GM12878 (cell line): Measurements from ENCODE around the gene ATP6V1F. TPM values are rescaled to one million over a fixed set of nuclear protein-coding genes. Genes with fewer than 3 reads are reported as not detected.

Experiments used
- ATAC-seq: fragments of 200-7000 bp; cut with Tn5 transposase; 3 replicates; pipeline ENCODE4 v1.9.1; 2020; ENCODE audit warnings: mild to moderate bottlenecking, moderate library complexity
- BruUV-seq: library from RNA; stranded (reverse); fragments of 400-500 nt; replicated peaks from 2 replicates; lab custom pipeline; 2021; lab: Mats Ljungman, UMichigan
- CTCF ChIA-PET: fragments of 300-600 bp; sonication (Branson Sonifier 250); formaldehyde crosslinking; extraction: SDS; loops from one replicate; lab custom pipeline; 2021; ENCODE audit warnings: inconsistent platforms; lab: Yijun Ruan, JAX
- POLR2A ChIA-PET: fragments of 350-600 bp; formaldehyde crosslinking; extraction: SDS; loops from one replicate; lab custom pipeline; 2021; ENCODE audit warnings: inconsistent platforms; lab: Charles Lee
- RAD21 ChIA-PET: fragments of 300-600 bp; sonication (Branson Sonifier 250); formaldehyde crosslinking; loops from one replicate; lab custom pipeline; 2023; ENCODE audit warnings: antibody characterized with exemption; ENCODE audit not compliant: unreplicated experiment; lab: Charles Lee
- SMC1A ChIA-PET: fragments of 300-600 bp; sonication (Branson Sonifier 250); formaldehyde crosslinking; loops from one replicate; lab custom pipeline; 2023; ENCODE audit not compliant: unreplicated experiment, uncharacterized antibody; lab: Charles Lee
- DNase-seq: peaks from one replicate; pipeline ENCODE4 v3.0.0-alpha.2; 2011; ENCODE audit warnings: low read depth, low spot score
- FAIRE-seq: peaks from 3 replicates; lab custom pipeline; 2011; peaks lifted over from hg19 to GRCh38; lab: Jason Lieb, UNC
- H2AFZ ChIP-seq: 2 replicates; pipeline ENCODE4 v1.6.0; 2011; ENCODE audit warnings: low read depth, low read length, control low read depth; ENCODE audit not compliant: control insufficient read depth
- H3K27ac ChIP-seq: 2 replicates; pipeline ENCODE4 v1.5.1; 2011; ENCODE audit warnings: control low read depth; ENCODE audit not compliant: control insufficient read depth, insufficient read depth
- H3K27me3 ChIP-seq, 2 experiments: replicated peaks in 1 of 2; 2 replicates each; pipeline versions ENCODE4 v1.6.0 to v1.6.1; 2011; ENCODE audit warnings: low read length in 1 of 2; ENCODE audit not compliant: control insufficient read depth in 2 of 2, insufficient read depth in 2 of 2
- H3K36me3 ChIP-seq, 2 experiments: 2 replicates each; pipeline ENCODE4 v1.5.1; 2011; ENCODE audit warnings: low read length in 1 of 2; ENCODE audit not compliant: control insufficient read depth in 2 of 2, insufficient read depth in 2 of 2
- H3K4me1 ChIP-seq: 2 replicates; pipeline ENCODE4 v1.6.1; 2011; ENCODE audit warnings: mild to moderate bottlenecking, low read length, moderate library complexity, mixed read lengths; ENCODE audit not compliant: control insufficient read depth, insufficient read depth
- H3K4me2 ChIP-seq: 2 replicates; pipeline ENCODE4 v1.6.0; 2011; ENCODE audit warnings: control low read depth; ENCODE audit not compliant: control insufficient read depth, insufficient read depth
- H3K4me3 ChIP-seq: fragments of 200-600 bp; sonication (generic); 2 replicates; pipeline ENCODE4 v1.5.1; 2016
- H3K79me2 ChIP-seq: 2 replicates; pipeline ENCODE4 v1.6.0; 2011; ENCODE audit warnings: low read length; ENCODE audit not compliant: control insufficient read depth, insufficient read depth
- H3K9ac ChIP-seq: 2 replicates; pipeline ENCODE4 v1.8.0; 2011; ENCODE audit warnings: low read length, control low read depth, mixed read lengths; ENCODE audit not compliant: control insufficient read depth, insufficient read depth
- H3K9me3 ChIP-seq: replicated peaks from 3 replicates; pipeline ENCODE4 v1.5.1; 2011; ENCODE audit warnings: mild to moderate bottlenecking, low read length; ENCODE audit not compliant: control insufficient read depth, insufficient read depth
- H4K20me1 ChIP-seq: 2 replicates; pipeline ENCODE4 v1.6.0; 2011; ENCODE audit not compliant: control insufficient read depth, insufficient read depth
- BHLHE40 ChIP-seq, 2 experiments: fragments of 450-650 bp in 1 of 2; IDR thresholded peaks; 2 replicates each; pipeline ENCODE4 v1.6.1; 2011 to 2017; ENCODE audit warnings: low read depth in 2 of 2, borderline replicate concordance in 1 of 2, improper control_type of control experiment in 1 of 2, low read length in 1 of 2, mild to moderate bottlenecking in 1 of 2
- ETV6 ChIP-seq, 2 experiments: fragments of 450-650 bp in 1 of 2; IDR thresholded peaks in 1 of 2; conservative IDR thresholded peaks in 1 of 2; 2 replicates each; pipeline ENCODE4 v1.6.1; 2014; ENCODE audit warnings: antibody characterized with exemption in 1 of 2, borderline replicate concordance in 1 of 2, low read depth in 1 of 2, mild to moderate bottlenecking in 1 of 2, moderate library complexity in 1 of 2
- IKZF2 ChIP-seq, 2 experiments: fragments of 450-650 bp; IDR thresholded peaks; 2 replicates each; pipeline ENCODE4 v1.6.1; 2017; ENCODE audit warnings: mild to moderate bottlenecking in 2 of 2, moderate library complexity in 2 of 2
- MEF2A ChIP-seq: IDR thresholded peaks from 2 replicates; pipeline ENCODE4 v1.6.1; 2011; ENCODE audit warnings: low read depth, mild to moderate bottlenecking, low read length, moderate library complexity; ENCODE audit not compliant: insufficient read depth
- MYC ChIP-seq: IDR thresholded peaks from 2 replicates; pipeline ENCODE4 v1.6.1; 2011; ENCODE audit warnings: mild to moderate bottlenecking, low read length, moderate library complexity, inconsistent platforms; ENCODE audit not compliant: insufficient read depth, insufficient replicate concordance, insufficient read length, severe bottlenecking
- PAX8 ChIP-seq: fragments of 450-650 bp; IDR thresholded peaks from 2 replicates; pipeline ENCODE4 v1.6.1; 2017; ENCODE audit warnings: mild to moderate bottlenecking, moderate library complexity
- POU2F2 ChIP-seq: IDR thresholded peaks from 3 replicates; pipeline ENCODE4 v1.6.1; 2011; ENCODE audit warnings: low read depth, mild to moderate bottlenecking, low read length, borderline replicate concordance
- RB1 ChIP-seq: fragments of 450-650 bp; formaldehyde crosslinking; IDR thresholded peaks from 2 replicates; pipeline ENCODE4 v1.6.1; 2017; ENCODE audit warnings: mild to moderate bottlenecking, borderline replicate concordance
- SMARCA5 ChIP-seq: fragments of 450-650 bp; IDR thresholded peaks from 2 replicates; pipeline ENCODE4 v1.6.1; 2017; ENCODE audit warnings: mild to moderate bottlenecking
- SMC3 ChIP-seq: IDR thresholded peaks from 2 replicates; pipeline ENCODE4 v1.6.1; 2011; ENCODE audit warnings: low read length, improper control_type of control experiment, borderline replicate concordance
- STAT3 ChIP-seq: IDR thresholded peaks from 2 replicates; pipeline ENCODE4 v1.6.1; 2011; ENCODE audit warnings: low read depth, low read length, improper control_type of control experiment
- WRNIP1 ChIP-seq: IDR thresholded peaks from 2 replicates; pipeline ENCODE4 v1.6.1; 2011; ENCODE audit warnings: low read depth, low read length, improper control_type of control experiment, borderline replicate concordance
- YBX1 ChIP-seq: fragments of 450-650 bp; IDR thresholded peaks from 2 replicates; pipeline ENCODE4 v1.6.1; 2016; ENCODE audit warnings: antibody characterized with exemption
- ZBED1 ChIP-seq: IDR thresholded peaks from 2 replicates; pipeline ENCODE4 v1.6.1; 2016; ENCODE audit warnings: borderline replicate concordance
- ZNF24 ChIP-seq: fragments of 450-650 bp; IDR thresholded peaks from 2 replicates; pipeline ENCODE4 v1.6.1; 2017; ENCODE audit warnings: antibody characterized with exemption, mild to moderate bottlenecking
- ZNF274 ChIP-seq: IDR thresholded peaks from one replicate; pipeline ENCODE4 v1.8.0; 2011; ENCODE audit not compliant: insufficient read length, insufficient read depth
- ZNF384 ChIP-seq: IDR thresholded peaks from 2 replicates; pipeline ENCODE4 v1.6.1; 2012; ENCODE audit warnings: low read depth, mild to moderate bottlenecking, low read length, improper control_type of control experiment, borderline replicate concordance
- whole genome bisulfite sequencing: methylation state at CpG from one replicate; pipeline ENCODE4 v1.1.6; 2016; ENCODE audit warnings: low lambda C conversion rate; ENCODE audit not compliant: insufficient replicate concordance, insufficient coverage; ENCODE audit errors: missing lambda C conversion rate; 5-methylcytosine and 5-hydroxymethylcytosine counted together
- in situ Hi-C: fragments of 300-500 bp; cut with MboI; formaldehyde crosslinking; loops from 9 replicates; pipeline ENCODE4 v1.14.3; 2018; ENCODE audit warnings: mixed read lengths
- intact Hi-C: fragments of 100-400 bp; cut with micrococcal nuclease; formaldehyde crosslinking; loops from one replicate; pipeline ENCODE4 v1.14.2; 2022; ENCODE audit not compliant: unreplicated experiment
- polyA plus RNA-seq, 11 experiments: library from polyadenylated mRNA; depleted of rRNA in 4 of 11; unstranded in 6 of 11; stranded (reverse) in 5 of 11; fragments of >200 nt; fragmentation: Nextera tagmentation in 4 of 11; fragmentation: Illumina TruSeq in 1 of 11; extraction: Ambion mirVana in 4 of 11; extraction: Trizol in 1 of 11; gene quantifications; 1 replicate in 1 of 11; 2 replicates in 10 of 11; pipeline versions ENCODE4 v1.2.1 to v1.2.3, GENCODE V29; 2011 to 2016; ENCODE audit warnings: inconsistent platforms in 2 of 11, missing spikeins in 2 of 11, low read depth in 1 of 11
- total RNA-seq, 4 experiments: library from RNA; depleted of rRNA in 3 of 4; stranded (reverse); fragments of >200 nt in 3 of 4; fragmentation: Illumina TruSeq in 1 of 4; extraction: Trizol in 1 of 4; gene quantifications; 2 replicates each; pipeline versions ENCODE4 v1.2.1 to v1.2.3, GENCODE V29; 2013 to 2021

Gene ATP6V1F
- total and polyA plus RNA-seq, 10 of the 15 experiments (the other 5 are each of a cell fraction or from before 2014, with no cell fraction given) = 111 to 343 (median 203) TPM

DNA sequence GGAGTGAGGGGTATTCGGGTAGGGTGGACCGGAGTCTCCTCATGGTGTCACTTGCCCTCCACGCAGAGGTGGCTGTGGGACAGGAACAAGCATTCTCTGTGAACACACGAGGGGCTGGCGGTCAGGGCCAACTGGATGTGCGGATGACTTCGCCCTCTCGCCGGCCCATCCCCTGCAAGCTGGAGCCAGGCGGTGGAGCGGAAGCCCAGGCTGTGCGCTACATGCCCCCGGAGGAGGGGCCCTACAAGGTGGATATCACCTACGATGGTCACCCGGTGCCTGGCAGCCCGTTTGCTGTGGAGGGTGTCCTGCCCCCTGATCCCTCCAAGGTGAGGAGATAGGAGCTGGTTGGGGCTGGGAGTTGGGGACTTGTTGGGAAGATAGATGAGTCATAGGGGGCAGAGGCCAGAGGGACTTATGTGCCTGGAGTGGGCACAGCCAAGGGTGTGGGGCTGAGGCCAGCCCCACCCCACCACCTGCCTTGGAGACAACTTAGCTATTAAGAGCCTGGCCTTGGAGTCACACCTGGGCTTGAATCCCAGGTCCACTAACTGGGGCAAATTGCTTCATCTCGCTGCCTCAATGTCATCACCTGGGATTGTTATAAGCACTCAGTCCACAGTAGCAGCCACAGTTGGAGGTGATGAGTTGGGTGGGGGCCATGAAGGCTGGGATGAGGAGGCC is 18.6 kb upstream of the ATP6V1F start:
- RAD21 ChIA-PET = no interaction called here
- no peak overlapping the region for H3K27ac ChIP-seq
- CTCF ChIA-PET = interaction anchor here (2.0 kb wide), 1 partner anchor 39 kb away, joined by 6 read pairs; no protein-coding TSS in a partner anchor
- no peaks in the 10 kb centered on the region for H3K9me3 ChIP-seq
- intact Hi-C loops (no loop called here), in situ Hi-C loops (no loop called here)
- DNase-seq (no peak), ATAC-seq (no peak), FAIRE-seq (no peak)
- POLR2A ChIA-PET = no interaction called here
- no peak overlapping the region for H3K4me3 ChIP-seq
- no peaks in the 10 kb centered on the region; the same call in 1 of the 2 replicates for H3K4me1 ChIP-seq
- no peaks in the 10 kb centered on the region; a peak in 1 of 4 replicates for H3K27me3 ChIP-seq
- H4K20me1 ChIP-seq = no peaks in the 10 kb centered on the region
- H3K79me2 ChIP-seq = no peaks in the 10 kb centered on the region
- H3K9ac ChIP-seq = no peak overlapping the region
- no peak overlapping the region for H3K4me2 ChIP-seq
- H2AFZ ChIP-seq = no peak overlapping the region
- SMC1A ChIA-PET = no interaction called here
- WGBS = 78% methylated on average over 17 of the region's 17 CpGs
- H3K36me3 ChIP-seq = no peaks in the 10 kb centered on the region
- TF ChIP-seq ZNF274 = no peak
- no peak for TF ChIP-seq ZNF384
- no peak for TF ChIP-seq ETV6 (conservative IDR thresholded peaks at IDR 0.05 in 1 of 2, IDR thresholded peaks at IDR 0.05 in 1 of 2; ENCODE audit: borderline replicate concordance in 1 of 2, low read depth in 1 of 2)
- no peak for TF ChIP-seq RB1
- no peak for TF ChIP-seq PAX8
- TF ChIP-seq YBX1 = no peak
- no peak for TF ChIP-seq MEF2A
- no peak for TF ChIP-seq POU2F2
- TF ChIP-seq ZBED1 = no peak
- no peak for TF ChIP-seq IKZF2 (IDR thresholded peaks at IDR 0.05)
- TF ChIP-seq BHLHE40 (IDR thresholded peaks at IDR 0.05; ENCODE audit: borderline replicate concordance in 1 of 2, low read depth in 2 of 2, low read length in 1 of 2) = no peak
- TF ChIP-seq SMC3 = no peak
- no peak for TF ChIP-seq SMARCA5
- no peak for TF ChIP-seq MYC
- no peak for TF ChIP-seq WRNIP1
- no peak for TF ChIP-seq ZNF24
- no peak for TF ChIP-seq STAT3
- BruUV-seq = no TSS peak
